Skeletal muscle cell (primary cell): ENCODE results near the gene BCAR1.

Source experiments
- DNase-seq: peaks from one replicate; pipeline ENCODE4 v3.0.0-alpha.2; 2010; ENCODE audit warnings: low read depth
- H3K4me3 ChIP-seq: 2 replicates; pipeline ENCODE4 v1.5.1; 2011; ENCODE audit warnings: low read depth, mild to moderate bottlenecking, control low read depth, low read length, moderate library complexity

Gene BCAR1

GRCh38 chr16:75195811-75196790, 55.3 kb downstream of the BCAR1 start:
- DNase-seq = no peak
- H3K4me3 ChIP-seq = no peak overlapping the region

GRCh38 chr16:75193730-75194444, 57.5 kb downstream of the BCAR1 start:
- no peak overlapping the region for H3K4me3 ChIP-seq
- no peak for DNase-seq

- H3K4me3 ChIP-seq = no peak overlapping the region
- DNase-seq = no peak
Measured at GRCh38 chr16:75193265-75193650, 58.2 kb downstream of the BCAR1 start.

GRCh38 chr16:75192606-75193264, 58.7 kb downstream of the BCAR1 start:
- no peak for DNase-seq
- no peak overlapping the region for H3K4me3 ChIP-seq

- no peak for DNase-seq
- H3K4me3 ChIP-seq = no peak overlapping the region
Measured at GRCh38 chr16:75189638-75190245, 61.7 kb downstream of the BCAR1 start.

- H3K4me3 ChIP-seq = no peak overlapping the region
Measured at GRCh38 chr16:75188832-75189477, 62.5 kb downstream of the BCAR1 start.

GRCh38 chr16:75181630-75182029, 69.8 kb downstream of the BCAR1 start:
- H3K4me3 ChIP-seq = no peak overlapping the region
- DNase-seq = no peak

More at GRCh38 chr16:75188832-75189477, 62.5 kb downstream of the BCAR1 start:
- no peak for DNase-seq

- no peak overlapping the region for H3K4me3 ChIP-seq
- no peak for DNase-seq
Measured at GRCh38 chr16:75179208-75179607, 72.2 kb downstream of the BCAR1 start.
